Nephron (organoid): Measurements from ENCODE around the gene GATD1.

Experiments
- H3K27ac Mint-ChIP-seq, 3 experiments: 2 replicates each; pipeline ENCODE4 v1.8.0; 2020; ENCODE audit warnings: mixed read lengths in 3 of 3, mild to moderate bottlenecking in 2 of 3, moderate library complexity in 1 of 3
- H3K27me3 Mint-ChIP-seq: 2 replicates; pipeline ENCODE4 v1.8.0; 2021; ENCODE audit warnings: low read depth, mild to moderate bottlenecking, moderate library complexity, mixed read lengths
- H3K36me3 Mint-ChIP-seq: 2 replicates; pipeline ENCODE4 v1.8.0; 2020; ENCODE audit warnings: low read depth, mixed read lengths
- H3K4me1 Mint-ChIP-seq: 2 replicates; pipeline ENCODE4 v1.8.0; 2020; ENCODE audit warnings: mixed read lengths
- H3K4me3 Mint-ChIP-seq, 3 experiments: 2 replicates each; pipeline ENCODE4 v1.8.0; 2020; ENCODE audit warnings: mild to moderate bottlenecking in 3 of 3, mixed read lengths in 3 of 3, moderate library complexity in 2 of 3
- H3K9me3 Mint-ChIP-seq: 2 replicates; pipeline ENCODE4 v1.8.0; 2020; ENCODE audit warnings: mixed read lengths
- CTCF ChIP-seq, 3 experiments: fragments of 200-600 bp; sonication (generic); IDR thresholded peaks; one replicate each; pipeline ENCODE4 v1.5.0; 2021; ENCODE audit warnings: antibody characterized with exemption in 3 of 3; ENCODE audit not compliant: unreplicated experiment in 3 of 3

The GATD1 gene

GRCh38 chr11:777288-778255 lies at the start of gene GATD1:
Gene GATD1 (minus strand): TSS chr11:777487. CDS start chr11:777462, 25 bp downstream.
- peak within 1 kb of the TSS in 2 of 3 experiments; percentile 58 to 60 for H3K27ac Mint-ChIP-seq
- no peak for TF ChIP-seq CTCF (IDR thresholded peaks at IDR 0.05; ENCODE audit: unreplicated experiment in 3 of 3)

GRCh38 chr11:826836-827145 lies 49.5 kb upstream of the GATD1 start:
- TF ChIP-seq CTCF (IDR thresholded peaks at IDR 0.05; ENCODE audit: unreplicated experiment in 3 of 3), result no peak
- Mint-ChIP-seq H3K4me3 (peak overlapping the region; percentile 71 to 78 (median 71)), H3K4me1 (peaks cover 34% of the 10 kb centered on the region), H3K27me3 (peaks cover 42% of the 10 kb centered on the region), H3K36me3 (peaks cover 8% of the 10 kb centered on the region), H3K27ac (peak overlapping the region in 2 of 3 experiments; percentile 60 to 84), H3K9me3 (no peaks in the 10 kb centered on the region)

More at GRCh38 chr11:777288-778255, at the start of gene GATD1:
- H3K27me3 Mint-ChIP-seq, result peaks cover 6% of the 10 kb centered on the region
- H3K36me3 Mint-ChIP-seq, result no peaks in the 10 kb centered on the region
- H3K4me1 Mint-ChIP-seq, result peaks cover 4% of the 10 kb centered on the region
- H3K9me3 Mint-ChIP-seq, result no peaks in the 10 kb centered on the region
- H3K4me3 Mint-ChIP-seq, result peak within 1 kb of the TSS; percentile 83 to 88 (median 86)

- H3K9me3 Mint-ChIP-seq, result no peaks in the 10 kb centered on the region
- H3K27me3 Mint-ChIP-seq, result peaks cover 37% of the 10 kb centered on the region
- peaks cover 8% of the 10 kb centered on the region for H3K36me3 Mint-ChIP-seq
- peaks cover 28% of the 10 kb centered on the region for H3K4me1 Mint-ChIP-seq
- peak overlapping the region; percentile 71 to 78 (median 71) for H3K4me3 Mint-ChIP-seq
- H3K27ac Mint-ChIP-seq, result peak overlapping the region in 2 of 3 experiments; percentile 60 to 84
- no peak for TF ChIP-seq CTCF (IDR thresholded peaks at IDR 0.05; ENCODE audit: unreplicated experiment in 3 of 3)
These were observed 48.9 kb upstream of the GATD1 start for GRCh38 chr11:826227-826621.

- no peak for TF ChIP-seq CTCF (IDR thresholded peaks at IDR 0.05; ENCODE audit: unreplicated experiment in 3 of 3)
- H3K36me3 Mint-ChIP-seq, result peaks cover 8% of the 10 kb centered on the region
- no peak overlapping the region for H3K27ac Mint-ChIP-seq
- peaks cover 27% of the 10 kb centered on the region for H3K4me1 Mint-ChIP-seq
- H3K4me3 Mint-ChIP-seq, result peak overlapping the region; percentile 34 to 46 (median 44)
- no peaks in the 10 kb centered on the region for H3K9me3 Mint-ChIP-seq
- H3K27me3 Mint-ChIP-seq, result peaks cover 34% of the 10 kb centered on the region
These were observed 48.3 kb upstream of the GATD1 start for GRCh38 chr11:825366-826226.

GRCh38 chr11:824942-825341 lies 47.7 kb upstream of the GATD1 start:
- peak overlapping the region; percentile 10 to 46 (median 34) for H3K4me3 Mint-ChIP-seq
- peaks cover 8% of the 10 kb centered on the region for H3K36me3 Mint-ChIP-seq
- H3K9me3 Mint-ChIP-seq, result no peaks in the 10 kb centered on the region
- H3K4me1 Mint-ChIP-seq, result peaks cover 27% of the 10 kb centered on the region
- peaks cover 34% of the 10 kb centered on the region for H3K27me3 Mint-ChIP-seq
- TF ChIP-seq CTCF (IDR thresholded peaks at IDR 0.05; ENCODE audit: unreplicated experiment in 3 of 3), result no peak
- no peak overlapping the region for H3K27ac Mint-ChIP-seq
